ENCODE results near the gene C17orf113. TPM values are rescaled to one million over a fixed set of nuclear protein-coding genes. Genes with fewer than 3 reads are reported as not detected.

C17orf113 gene
- polyA plus RNA-seq, 3 donors = 0.12 to 1.5 (median 0.22) TPM

GRCh38 chr17:42000413-42001133, 49.8 kb downstream of the C17orf113 start:
- 71 to 79% (median 75%) methylated on average over 3 of the region's 3 CpGs for WGBS, 3 donors
- H3K27ac ChIP-seq (ENCODE audit: low read depth, low read length) = no peak overlapping the region

DNA sequence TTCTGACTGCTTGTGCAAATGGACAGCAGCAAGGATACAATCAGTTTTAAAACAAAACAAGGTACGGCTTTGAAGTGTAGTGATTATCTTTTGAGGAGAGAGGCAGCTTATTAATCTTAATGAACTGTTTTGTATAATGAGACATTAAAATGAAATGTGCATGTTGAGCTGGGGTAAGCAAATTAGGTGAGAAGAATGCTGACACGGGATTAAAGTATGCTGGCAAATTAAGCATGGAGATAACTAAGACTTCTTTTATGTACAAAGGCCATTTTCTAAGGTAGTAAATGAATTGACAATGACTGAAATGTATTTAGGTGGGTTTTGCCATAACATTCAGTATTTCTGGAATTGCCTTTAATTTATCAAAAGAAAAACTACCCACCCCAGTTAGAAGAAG, 51.9 kb downstream of the C17orf113 start:
- no peak overlapping the region for H3K27ac ChIP-seq (ENCODE audit: low read depth, low read length)
- 29 to 45% (median 41%) methylated on average over 2 of the region's 2 CpGs for WGBS, 3 donors

GRCh38 chr17:41996855-41997164, 53.6 kb downstream of the C17orf113 start:
- 87 to 91% (median 91%) methylated on average over 2 of the region's 2 CpGs for WGBS, 3 donors
- no peak overlapping the region for H3K27ac ChIP-seq (ENCODE audit: low read depth, low read length)

DNA sequence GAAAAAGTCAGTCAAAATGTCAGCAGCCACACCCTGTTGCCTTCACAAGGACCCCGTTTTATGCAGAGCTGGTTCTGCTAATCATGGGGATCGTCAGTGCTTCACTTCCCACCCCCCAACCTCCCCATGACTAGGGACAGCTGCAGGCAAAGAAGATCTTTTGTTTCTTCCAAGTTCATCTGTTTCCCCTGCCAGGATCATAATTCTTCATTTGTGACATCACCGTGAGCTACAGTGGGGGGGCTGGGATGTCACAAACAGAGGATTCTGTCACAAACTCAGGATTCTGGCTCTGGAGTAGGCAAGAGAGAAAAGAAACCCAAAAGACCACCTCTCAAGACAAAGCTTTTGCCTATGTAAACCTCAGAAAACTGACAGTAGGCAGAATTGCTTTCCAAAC, 57.8 kb downstream of the C17orf113 start:
- H3K27ac ChIP-seq (ENCODE audit: low read depth, low read length) = no peak overlapping the region
- 71 to 87% (median 78%) methylated on average over 3 of the region's 3 CpGs for WGBS, 3 donors

DNA sequence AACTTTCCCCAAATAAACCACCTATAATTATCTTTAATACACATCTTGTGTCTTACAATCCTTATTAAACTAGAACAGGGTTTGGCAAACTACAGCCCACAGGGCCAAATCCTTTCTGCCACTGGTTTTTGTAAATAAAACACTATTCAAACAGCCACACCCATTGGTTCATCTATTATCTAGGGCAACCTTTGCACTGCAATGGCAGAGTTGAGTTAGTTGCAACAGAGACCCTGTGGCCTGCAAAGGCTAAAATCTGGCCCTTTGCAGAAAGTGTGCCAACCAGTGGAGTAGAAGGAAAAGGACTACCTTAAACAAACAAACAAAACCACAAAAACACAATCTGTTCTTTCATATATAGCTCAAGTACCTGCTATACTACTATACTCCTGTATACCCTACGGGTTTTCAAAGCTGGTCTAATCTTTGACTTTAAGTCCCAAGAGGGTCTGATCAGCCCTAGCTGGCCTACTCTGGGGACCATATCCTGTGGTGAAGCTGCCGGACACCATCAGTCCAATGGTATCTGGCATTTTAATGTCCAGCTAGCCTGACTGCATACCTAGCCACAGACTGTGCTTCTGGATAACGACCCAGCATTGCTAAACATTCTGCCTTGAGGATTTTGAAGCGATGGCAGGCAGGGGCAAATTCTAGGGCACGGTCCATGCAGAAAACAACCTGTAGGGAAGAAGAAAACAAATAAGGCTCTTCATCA, 60.5 kb downstream of the C17orf113 start:
- no peak overlapping the region for H3K27ac ChIP-seq (ENCODE audit: low read depth, low read length)
- WGBS, 3 donors = 72 to 95% (median 75%) methylated on average over 5 of the region's 5 CpGs

DNA sequence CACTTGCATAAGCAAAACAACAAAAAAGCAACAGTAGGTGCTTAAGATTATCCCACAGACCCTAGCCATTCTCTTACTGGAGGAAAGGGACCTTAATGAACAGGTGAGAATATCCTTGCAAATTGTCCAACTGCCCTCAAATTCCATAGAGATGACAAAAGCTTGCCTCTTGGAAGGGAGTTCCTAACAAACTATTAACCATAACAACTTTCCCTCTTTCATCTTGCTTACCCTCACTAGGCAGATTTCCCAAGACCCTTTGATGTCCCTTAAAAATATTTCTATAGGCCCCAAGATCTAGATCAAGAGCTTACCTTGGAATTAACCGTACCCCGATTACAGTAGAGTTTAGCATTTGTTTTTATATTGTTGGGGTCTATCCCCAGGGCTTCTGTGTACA, 62.0 kb downstream of the C17orf113 start:
- 96 to 98% (median 97%) methylated on average over 2 of the region's 2 CpGs for WGBS, 3 donors
- no peak overlapping the region for H3K27ac ChIP-seq (ENCODE audit: low read depth, low read length)

Other genes with a start within 250 kb of the C17orf113 start
- 10 to 100 TPM in 1 of 3 donors, 1 to 10 TPM in 2; 3.3 to 11.1 (median 9.7) TPM for gene P3H4, start 238.7 kb downstream of the C17orf113 start, polyA plus RNA-seq
- gene FKBP10, start 237.6 kb downstream of the C17orf113 start, polyA plus RNA-seq = 10 to 100 TPM in 2 of 3 donors, 1 to 10 TPM in 1; 9.6 to 50.6 (median 24.6) TPM
- 10 to 100 TPM; 45.9 to 70.5 (median 50.0) TPM for gene NT5C3B, start 214.4 kb downstream of the C17orf113 start, polyA plus RNA-seq
- gene KLHL10, start 212.8 kb downstream of the C17orf113 start, polyA plus RNA-seq = under 1 TPM; 0.02 to 0.79 (median 0.64) TPM
- gene KLHL11, start 185.2 kb downstream of the C17orf113 start, polyA plus RNA-seq = 1 to 10 TPM in 1 of 3 donors, under 1 TPM in 2; 0.89 to 1.4 (median 0.90) TPM
- 100 to 1,000 TPM in 1 of 3 donors, 10 to 100 TPM in 2; 41.5 to 104 (median 68.9) TPM for gene ACLY, start 131.7 kb downstream of the C17orf113 start, polyA plus RNA-seq
- gene ODAD4, start 120.0 kb downstream of the C17orf113 start, polyA plus RNA-seq = under 1 TPM; 0.48 to 0.79 (median 0.64) TPM
- 10 to 100 TPM; 19.4 to 45.6 (median 38.2) TPM for gene CNP, start 83.8 kb downstream of the C17orf113 start, polyA plus RNA-seq
- 10 to 100 TPM; 43.8 to 86.1 (median 65.2) TPM for gene DNAJC7, start 33.2 kb downstream of the C17orf113 start, polyA plus RNA-seq
- gene NKIRAS2, start 30.5 kb downstream of the C17orf113 start, polyA plus RNA-seq = 10 to 100 TPM; 13.5 to 35.1 (median 30.9) TPM
- 1 to 10 TPM in 1 of 3 donors, under 1 TPM in 2; 0.10 to 2.0 (median 0.67) TPM for gene ZNF385C, start 47.9 kb upstream of the C17orf113 start, polyA plus RNA-seq
- 10 to 100 TPM in 1 of 3 donors, 1 to 10 TPM in 2; 6.2 to 17.4 (median 7.0) TPM for gene DHX58, start 62.1 kb upstream of the C17orf113 start, polyA plus RNA-seq
- 10 to 100 TPM; 37.5 to 57.1 (median 40.9) TPM for gene KAT2A, start 70.8 kb upstream of the C17orf113 start, polyA plus RNA-seq
- gene HSPB9, start 72.2 kb upstream of the C17orf113 start, polyA plus RNA-seq = under 1 TPM; 0.09 to 0.70 (median 0.34) TPM
- 100 to 1,000 TPM in 2 of 3 donors, 10 to 100 TPM in 1; 62.4 to 190 (median 182) TPM for gene RAB5C, start 104.4 kb upstream of the C17orf113 start, polyA plus RNA-seq
- under 1 TPM; 0.06 to 0.56 (median 0.19) TPM for gene KCNH4, start 130.5 kb upstream of the C17orf113 start, polyA plus RNA-seq
- gene HCRT, start 134.9 kb upstream of the C17orf113 start, polyA plus RNA-seq = not detected
- gene GHDC, start 143.9 kb upstream of the C17orf113 start, polyA plus RNA-seq = 10 to 100 TPM; 16.5 to 20.3 (median 19.4) TPM
- 10 to 100 TPM; 17.4 to 60.8 (median 47.1) TPM for gene STAT5B, start 225.8 kb upstream of the C17orf113 start, polyA plus RNA-seq
- gene STAT5A, start 237.9 kb upstream of the C17orf113 start, polyA plus RNA-seq = 100 to 1,000 TPM in 1 of 3 donors, 10 to 100 TPM in 2; 22.7 to 151 (median 57.1) TPM

Data from adipose tissue (tissue), 3 donors.